DOHH2 (cell line): ENCODE data around the gene PLEKHG7.

Experiments
- EZH2phosphoT487 ChIP-seq: fragments of 200-600 bp; sonication (generic); IDR thresholded peaks from 2 replicates; pipeline ENCODE4 v1.6.1; 2017; ENCODE audit warnings: borderline replicate concordance, mild to moderate bottlenecking, antibody characterized with exemption, low read length, moderate library complexity, mixed read lengths
- TF ChIP-seq, protein P1 (sequence below): fragments of 200-600 bp; sonication (generic); IDR thresholded peaks from one replicate; pipeline ENCODE4 v1.5.1; 2014; ENCODE audit warnings: antibody characterized with exemption, mild to moderate bottlenecking, low read depth, low read length; ENCODE audit not compliant: poor library complexity, severe bottlenecking

DNA sequence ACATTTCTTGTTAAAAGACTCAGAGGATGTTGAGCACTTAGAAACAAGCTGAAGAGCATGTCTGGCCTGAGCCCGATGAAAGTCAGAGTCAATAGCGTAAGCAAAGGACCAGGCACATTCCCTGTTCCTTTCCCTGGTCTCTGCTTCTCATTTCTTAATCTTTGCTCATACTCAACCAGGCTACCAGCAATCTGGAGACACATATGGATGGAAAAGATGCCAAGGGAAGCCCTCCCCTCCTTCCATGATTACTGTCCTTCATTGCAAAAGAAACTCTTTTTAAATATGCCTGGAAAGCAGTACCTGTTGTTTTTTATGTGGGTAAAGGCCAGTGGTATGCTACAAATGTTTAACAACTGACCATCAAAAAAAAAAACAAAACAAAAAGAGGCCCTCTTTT lies 44.2 kb upstream of the PLEKHG7 start:
- TF ChIP-seq, protein P1, sequence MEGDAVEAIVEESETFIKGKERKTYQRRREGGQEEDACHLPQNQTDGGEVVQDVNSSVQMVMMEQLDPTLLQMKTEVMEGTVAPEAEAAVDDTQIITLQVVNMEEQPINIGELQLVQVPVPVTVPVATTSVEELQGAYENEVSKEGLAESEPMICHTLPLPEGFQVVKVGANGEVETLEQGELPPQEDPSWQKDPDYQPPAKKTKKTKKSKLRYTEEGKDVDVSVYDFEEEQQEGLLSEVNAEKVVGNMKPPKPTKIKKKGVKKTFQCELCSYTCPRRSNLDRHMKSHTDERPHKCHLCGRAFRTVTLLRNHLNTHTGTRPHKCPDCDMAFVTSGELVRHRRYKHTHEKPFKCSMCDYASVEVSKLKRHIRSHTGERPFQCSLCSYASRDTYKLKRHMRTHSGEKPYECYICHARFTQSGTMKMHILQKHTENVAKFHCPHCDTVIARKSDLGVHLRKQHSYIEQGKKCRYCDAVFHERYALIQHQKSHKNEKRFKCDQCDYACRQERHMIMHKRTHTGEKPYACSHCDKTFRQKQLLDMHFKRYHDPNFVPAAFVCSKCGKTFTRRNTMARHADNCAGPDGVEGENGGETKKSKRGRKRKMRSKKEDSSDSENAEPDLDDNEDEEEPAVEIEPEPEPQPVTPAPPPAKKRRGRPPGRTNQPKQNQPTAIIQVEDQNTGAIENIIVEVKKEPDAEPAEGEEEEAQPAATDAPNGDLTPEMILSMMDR: no peak
- TF ChIP-seq EZH2phosphoT487: no peak
